OCI-LY1 (cell line): ENCODE data around the gene INSYN2A.

Experiments used
- H2AFZ ChIP-seq: fragments of 200-600 bp; sonication (generic), shearing (Covaris generic); 2 replicates; pipeline ENCODE4 v1.6.0; 2014; ENCODE audit warnings: antibody characterized with exemption, mild to moderate bottlenecking, low read length
- H3F3A ChIP-seq: fragments of 200-600 bp; sonication (generic), shearing (Covaris generic); 2 replicates; pipeline ENCODE4 v1.6.0; 2014; ENCODE audit warnings: mild to moderate bottlenecking, antibody characterized with exemption, low read length, moderate library complexity; ENCODE audit not compliant: insufficient read depth
- H3K27ac ChIP-seq: fragments of 200-600 bp; sonication (generic); 2 replicates; pipeline ENCODE4 v1.5.1; 2014; ENCODE audit warnings: low read length, mixed run types, mild to moderate bottlenecking, low read depth; ENCODE audit not compliant: poor library complexity, severe bottlenecking
- H3K27me3 ChIP-seq: fragments of 200-600 bp; sonication (generic); 2 replicates; pipeline ENCODE4 v1.6.0; 2014; ENCODE audit warnings: antibody characterized with exemption, mild to moderate bottlenecking, low read length, moderate library complexity; ENCODE audit not compliant: insufficient read depth
- H3K36me3 ChIP-seq: fragments of 200-600 bp; sonication (generic); 2 replicates; pipeline ENCODE4 v1.6.1; 2014; ENCODE audit warnings: mild to moderate bottlenecking, antibody characterized with exemption, low read length, moderate library complexity, mixed read lengths; ENCODE audit not compliant: insufficient read depth
- H3K4me1 ChIP-seq: fragments of 200-600 bp; sonication (generic); 2 replicates; pipeline ENCODE4 v1.5.1; 2014; ENCODE audit warnings: mild to moderate bottlenecking, low read length, moderate library complexity; ENCODE audit not compliant: insufficient read depth, severe bottlenecking
- H3K4me2 ChIP-seq: fragments of 200-600 bp; sonication (generic), shearing (Covaris generic); 2 replicates; pipeline ENCODE4 v1.6.1; 2014; ENCODE audit warnings: low read length
- H3K4me3 ChIP-seq: fragments of 200-600 bp; sonication (generic); 2 replicates; pipeline ENCODE4 v1.5.1; 2014; ENCODE audit warnings: low read length, low read depth, mild to moderate bottlenecking, mixed read lengths; ENCODE audit not compliant: poor library complexity, severe bottlenecking
- H3K79me2 ChIP-seq: fragments of 200-600 bp; shearing (Covaris generic); 2 replicates; pipeline ENCODE4 v1.6.1; 2016; ENCODE audit warnings: mixed run types, low read length, mixed read lengths; ENCODE audit not compliant: insufficient read depth
- H3K9ac ChIP-seq: fragments of 200-600 bp; sonication (generic), shearing (Covaris generic); 2 replicates; pipeline ENCODE4 v1.6.1; 2014; ENCODE audit warnings: mild to moderate bottlenecking, low read length, mixed read lengths
- H3K9me2 ChIP-seq: fragments of 200-600 bp; sonication (generic), shearing (Covaris generic); 2 replicates; pipeline ENCODE4 v1.6.1; 2014; ENCODE audit warnings: low read depth, mild to moderate bottlenecking, low read length, mixed read lengths
- H3K9me3 ChIP-seq: fragments of 200-600 bp; shearing (Covaris generic); 2 replicates; pipeline ENCODE4 v1.6.1; 2014; ENCODE audit warnings: low read length, mixed read lengths
- H4K20me1 ChIP-seq: fragments of 200-600 bp; sonication (generic), shearing (Covaris generic); 2 replicates; pipeline ENCODE4 v1.6.0; 2016; ENCODE audit warnings: mild to moderate bottlenecking, low read length; ENCODE audit not compliant: insufficient read depth
- EZH2 ChIP-seq: fragments of 200-600 bp; sonication (generic), shearing (Covaris generic); IDR thresholded peaks from 2 replicates; pipeline ENCODE4 v1.8.0; 2017; ENCODE audit warnings: borderline replicate concordance, mixed run types, mild to moderate bottlenecking, antibody characterized with exemption, low read length, moderate library complexity, mixed read lengths
- TF ChIP-seq, protein P1 (sequence below): fragments of 200-600 bp; sonication (generic), shearing (Covaris generic); IDR thresholded peaks from 2 replicates; pipeline ENCODE4 v1.5.1; 2017; ENCODE audit warnings: mild to moderate bottlenecking, antibody characterized with exemption, low read length, moderate library complexity, mixed read lengths

INSYN2A gene

DNA sequence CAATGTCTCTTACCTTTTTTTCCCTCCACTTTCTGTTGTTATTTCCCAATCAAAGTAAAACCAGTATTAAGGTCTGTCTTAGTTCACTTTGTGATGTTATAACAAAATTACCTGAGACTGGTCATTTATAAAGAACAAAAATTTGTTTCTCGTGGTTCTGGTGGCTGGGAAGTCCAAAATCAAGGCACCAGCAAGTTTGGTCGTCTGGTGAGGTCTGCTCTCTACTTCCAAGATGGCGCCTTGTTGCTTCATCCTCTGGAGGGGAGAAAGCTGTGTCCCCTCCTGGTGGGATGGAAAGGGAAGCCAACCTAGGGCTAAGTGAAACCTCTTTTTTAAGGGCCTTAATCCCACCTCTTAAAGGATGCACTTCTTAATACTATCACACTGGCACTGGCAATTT, 22.3 kb upstream of the INSYN2A start:
- Histone ChIP-seq H2AFZ (no peak overlapping the region), H3K4me2 (no peak overlapping the region), H3K27ac (no peak overlapping the region), H4K20me1 (no peaks in the 10 kb centered on the region), H3K9me2 (no peaks in the 10 kb centered on the region), H3K4me1 (no peaks in the 10 kb centered on the region), H3K9me3 (no peaks in the 10 kb centered on the region), H3K36me3 (no peaks in the 10 kb centered on the region), H3K79me2 (no peaks in the 10 kb centered on the region), H3F3A (no peaks in the 10 kb centered on the region), H3K27me3 (no peaks in the 10 kb centered on the region), H3K4me3 (no peak overlapping the region), H3K9ac (no peak overlapping the region)
- TF ChIP-seq, protein P1, sequence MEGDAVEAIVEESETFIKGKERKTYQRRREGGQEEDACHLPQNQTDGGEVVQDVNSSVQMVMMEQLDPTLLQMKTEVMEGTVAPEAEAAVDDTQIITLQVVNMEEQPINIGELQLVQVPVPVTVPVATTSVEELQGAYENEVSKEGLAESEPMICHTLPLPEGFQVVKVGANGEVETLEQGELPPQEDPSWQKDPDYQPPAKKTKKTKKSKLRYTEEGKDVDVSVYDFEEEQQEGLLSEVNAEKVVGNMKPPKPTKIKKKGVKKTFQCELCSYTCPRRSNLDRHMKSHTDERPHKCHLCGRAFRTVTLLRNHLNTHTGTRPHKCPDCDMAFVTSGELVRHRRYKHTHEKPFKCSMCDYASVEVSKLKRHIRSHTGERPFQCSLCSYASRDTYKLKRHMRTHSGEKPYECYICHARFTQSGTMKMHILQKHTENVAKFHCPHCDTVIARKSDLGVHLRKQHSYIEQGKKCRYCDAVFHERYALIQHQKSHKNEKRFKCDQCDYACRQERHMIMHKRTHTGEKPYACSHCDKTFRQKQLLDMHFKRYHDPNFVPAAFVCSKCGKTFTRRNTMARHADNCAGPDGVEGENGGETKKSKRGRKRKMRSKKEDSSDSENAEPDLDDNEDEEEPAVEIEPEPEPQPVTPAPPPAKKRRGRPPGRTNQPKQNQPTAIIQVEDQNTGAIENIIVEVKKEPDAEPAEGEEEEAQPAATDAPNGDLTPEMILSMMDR: no peak
- TF ChIP-seq EZH2: no peak

GRCh38 chr10:127216786-127217185, 20.4 kb upstream of the INSYN2A start:
- TF ChIP-seq, protein P1: no peak
- TF ChIP-seq EZH2: no peak
- H3K4me1 ChIP-seq: no peaks in the 10 kb centered on the region
- H3K36me3 ChIP-seq: no peaks in the 10 kb centered on the region
- no peak overlapping the region for H3K4me2 ChIP-seq
- H3K9me2 ChIP-seq: no peaks in the 10 kb centered on the region
- no peaks in the 10 kb centered on the region for H3K79me2 ChIP-seq
- H2AFZ ChIP-seq: no peak overlapping the region
- H3K9me3 ChIP-seq: no peaks in the 10 kb centered on the region
- no peak overlapping the region for H3K4me3 ChIP-seq
- no peaks in the 10 kb centered on the region for H3F3A ChIP-seq
- H4K20me1 ChIP-seq: no peaks in the 10 kb centered on the region
- H3K9ac ChIP-seq: no peak overlapping the region
- no peak overlapping the region for H3K27ac ChIP-seq
- no peaks in the 10 kb centered on the region for H3K27me3 ChIP-seq

DNA sequence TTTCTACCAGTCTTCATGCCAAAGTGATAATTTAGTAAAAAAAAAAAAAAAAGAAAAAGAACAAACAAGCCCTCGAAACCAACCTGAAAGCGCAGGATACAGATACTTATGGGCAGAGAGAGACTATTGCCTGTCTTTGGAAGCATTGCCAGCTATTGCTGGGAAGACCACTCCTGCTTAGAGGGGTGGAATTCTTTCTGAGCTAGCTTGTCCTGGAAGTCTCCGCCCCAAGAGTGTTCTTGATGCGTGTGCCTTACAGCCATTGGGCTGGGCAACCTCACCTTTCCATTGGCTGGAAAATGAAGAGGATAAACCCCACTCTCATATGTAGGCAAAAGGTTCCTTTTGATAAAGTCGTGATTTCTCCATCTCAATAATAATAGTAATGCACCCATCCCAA, 19.9 kb upstream of the INSYN2A start:
- Histone ChIP-seq H3K27ac (no peak overlapping the region), H2AFZ (no peak overlapping the region), H3K36me3 (no peaks in the 10 kb centered on the region), H3K27me3 (no peaks in the 10 kb centered on the region), H3K79me2 (no peaks in the 10 kb centered on the region), H3K4me2 (no peak overlapping the region), H3K9me3 (no peaks in the 10 kb centered on the region), H3K9ac (no peak overlapping the region), H3F3A (no peaks in the 10 kb centered on the region), H3K9me2 (no peaks in the 10 kb centered on the region), H3K4me1 (no peaks in the 10 kb centered on the region), H4K20me1 (no peaks in the 10 kb centered on the region), H3K4me3 (no peak overlapping the region)
- TF ChIP-seq EZH2: no peak
- TF ChIP-seq, protein P1: no peak
